Measurements from ENCODE around the gene KLHL21. TPM values are rescaled to one million over a fixed set of nuclear protein-coding genes. Genes with fewer than 3 reads are reported as not detected.
"Not testable (repeated sequence)": the region's sequence is repeated elsewhere in the genome, so short reads cannot be mapped to it uniquely, and the experiment has no call there.

Gene KLHL21
- total RNA-seq, 1 donor from 2014 or later, result 8.2 TPM

DNA sequence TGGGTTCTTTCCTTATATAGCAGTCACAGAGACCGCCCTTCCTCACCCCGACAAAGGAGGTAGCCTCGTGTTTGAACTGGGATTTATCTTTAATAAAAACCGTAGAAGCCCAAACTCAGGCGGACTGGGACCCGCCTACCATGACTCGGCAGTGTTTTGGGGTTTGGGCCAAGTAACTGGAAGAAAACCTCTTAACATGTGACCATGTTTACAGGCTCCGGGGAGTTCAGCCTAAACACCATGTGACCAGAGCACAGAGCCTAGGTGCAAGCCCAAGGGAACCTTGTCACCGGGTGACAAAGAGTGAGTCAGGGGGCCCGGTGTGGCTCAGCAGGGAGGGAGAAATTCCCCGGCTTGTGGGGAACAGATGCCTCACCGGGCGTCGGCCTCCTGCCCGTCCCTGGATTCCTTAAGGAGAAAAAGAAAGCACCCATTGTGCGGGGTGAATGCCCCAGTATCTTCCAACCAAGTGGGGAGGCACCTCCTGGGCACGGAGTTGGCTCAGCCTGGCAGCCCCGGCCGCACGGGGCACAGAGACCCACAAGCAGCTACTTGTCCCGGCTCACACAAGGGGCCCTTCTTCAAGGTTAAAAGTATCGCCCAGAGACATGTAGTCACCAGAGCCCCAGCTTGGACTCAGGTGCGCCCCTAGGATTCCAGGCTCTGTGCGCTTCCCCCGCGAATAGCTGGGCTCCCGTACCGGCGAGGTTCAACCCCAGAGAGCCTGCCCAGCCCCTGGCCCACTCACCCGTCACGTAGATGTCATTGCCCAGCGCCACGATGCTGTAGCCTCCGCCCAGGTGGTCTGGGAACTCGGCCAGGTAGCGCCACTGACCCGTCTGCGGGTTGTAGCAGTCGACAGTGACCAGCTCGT is 1.4 kb downstream of the KLHL21 start:
- DNase-seq (ENCODE audit: low spot score in 2 of 2) (peak; percentile 76 to 82), FAIRE-seq (no peak)

DNA sequence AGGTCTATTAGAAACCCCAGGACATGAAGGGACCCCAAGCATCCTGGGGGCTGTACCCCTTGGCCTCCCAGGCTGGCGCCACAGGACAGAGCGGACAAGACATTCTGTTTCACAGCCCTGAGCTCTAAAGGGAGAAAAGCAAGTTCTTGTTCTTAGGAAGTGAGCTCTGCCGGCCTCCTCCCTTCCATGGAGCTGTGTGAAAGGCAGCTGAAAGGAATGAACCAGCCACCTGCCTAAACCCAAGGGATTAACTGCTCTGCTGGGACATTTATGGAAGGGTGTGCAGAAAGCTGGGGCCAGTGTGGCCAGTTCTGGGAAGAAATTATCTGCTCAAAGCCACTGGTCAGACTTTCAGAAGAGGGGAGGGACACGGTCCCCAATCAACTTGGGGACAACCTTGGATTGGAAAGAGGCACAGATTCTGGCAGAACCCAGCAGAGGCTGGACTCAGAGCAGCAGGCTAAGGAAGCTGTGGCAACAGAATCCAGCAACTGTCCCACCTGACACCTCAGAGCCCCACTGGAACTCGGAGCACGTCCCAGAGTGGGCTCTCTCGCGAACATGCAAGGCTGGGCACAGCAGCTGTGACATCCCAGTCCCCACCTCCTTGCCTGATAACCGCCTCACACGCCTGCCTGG is 2.1 kb downstream of the KLHL21 start:
- no peak for DNase-seq (ENCODE audit: low spot score in 2 of 2)
- FAIRE-seq, result no peak

GRCh38 chr1:6599991-6600390 is 2.7 kb downstream of the KLHL21 start:
- not testable (repeated sequence) for FAIRE-seq; DNase-seq (ENCODE audit: low spot score in 2 of 2)

- FAIRE-seq (no peak), DNase-seq (ENCODE audit: low spot score in 2 of 2) (no peak)
Observed at GRCh38 chr1:6599141-6599975, 3.3 kb downstream of the KLHL21 start.

- no peak for DNase-seq (ENCODE audit: low spot score in 2 of 2)
- no peak for FAIRE-seq
Observed at GRCh38 chr1:6597777-6598131, 4.9 kb downstream of the KLHL21 start.

GRCh38 chr1:6596886-6597776 is 5.5 kb downstream of the KLHL21 start:
- no peak for DNase-seq (ENCODE audit: low spot score in 2 of 2)
- FAIRE-seq, result no peak

DNA sequence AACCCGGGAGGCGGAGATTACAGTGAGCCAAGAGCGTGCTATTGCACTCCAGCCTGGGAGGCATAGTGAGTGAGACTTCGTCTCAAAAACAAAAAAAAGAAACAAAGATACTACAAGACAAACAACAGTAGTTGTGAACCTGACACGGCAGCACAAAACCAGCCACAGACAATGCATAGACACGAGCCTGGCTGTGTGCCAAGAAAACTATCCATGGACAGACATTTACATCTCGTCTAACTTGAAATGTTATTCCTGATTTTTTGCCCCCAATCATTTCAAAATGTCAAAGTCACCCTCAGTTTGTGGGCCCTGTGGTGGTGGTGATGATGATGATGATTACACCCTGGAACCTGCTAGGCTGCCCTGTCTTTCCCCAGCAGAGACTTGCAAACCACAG is 6.3 kb downstream of the KLHL21 start:
- no peak for DNase-seq (ENCODE audit: low spot score in 2 of 2)
- FAIRE-seq, result no peak

DNA sequence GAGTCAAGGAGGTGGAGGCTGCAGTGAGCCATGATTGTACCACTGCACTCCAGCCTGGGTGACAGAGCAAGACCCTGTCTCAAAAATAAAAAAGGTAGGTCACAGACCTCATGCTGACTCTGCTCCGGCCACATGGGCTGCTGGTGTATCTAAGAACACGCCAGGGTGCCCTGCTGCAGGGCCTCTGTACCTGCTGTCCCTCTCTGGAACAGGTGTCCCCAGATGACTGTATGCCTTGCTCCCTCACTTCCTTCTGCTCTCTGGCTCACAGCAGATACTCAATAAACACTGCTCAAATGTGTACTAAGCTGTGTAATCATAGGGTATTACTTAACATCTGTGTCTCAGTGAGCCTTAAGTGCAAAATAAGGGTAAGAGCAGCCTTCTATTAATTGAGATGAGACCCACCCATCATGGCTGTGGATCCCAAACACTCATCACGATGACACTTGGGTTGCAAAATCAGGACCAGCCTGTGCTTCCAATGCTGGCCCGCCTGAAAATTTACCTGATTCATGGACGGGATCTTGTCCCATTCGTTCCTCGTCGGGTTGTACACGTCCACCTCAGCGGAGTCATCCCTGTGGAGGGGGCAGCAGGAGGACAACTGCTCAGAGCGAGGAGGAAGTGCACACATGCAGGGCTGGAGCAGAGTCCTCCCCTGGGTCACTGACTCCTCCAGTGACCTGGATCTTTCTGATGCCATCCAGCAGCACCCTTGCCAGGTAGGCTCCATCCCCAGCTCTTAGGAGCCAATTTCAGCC is 7.5 kb downstream of the KLHL21 start:
- FAIRE-seq, result no peak
- no peak for DNase-seq (ENCODE audit: low spot score in 2 of 2)

DNA sequence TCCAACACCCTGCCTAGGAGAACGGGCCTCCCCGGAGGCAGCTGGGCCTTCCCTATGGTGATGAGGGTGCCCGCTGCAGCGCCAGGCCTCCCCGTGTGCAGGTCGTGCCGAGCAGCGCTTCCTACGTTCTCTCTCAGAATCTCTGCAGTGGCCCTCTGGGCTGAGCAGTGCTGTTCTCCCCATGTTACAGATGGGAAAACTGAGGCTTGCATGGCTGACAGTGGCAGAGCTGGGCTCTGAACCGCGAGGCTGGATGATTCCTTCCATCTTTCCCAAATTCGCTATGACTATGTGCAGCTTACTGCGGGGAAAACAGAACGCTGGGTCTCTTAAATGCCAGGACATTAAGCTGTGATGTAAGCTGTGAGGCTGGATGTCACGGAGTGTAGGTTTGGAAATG is 8.9 kb downstream of the KLHL21 start:
- FAIRE-seq (no peak), DNase-seq (ENCODE audit: low spot score in 2 of 2) (no peak)

- FAIRE-seq (no peak), DNase-seq (ENCODE audit: low spot score in 2 of 2) (no peak)
Observed at GRCh38 chr1:6592865-6593593, 9.6 kb downstream of the KLHL21 start.

DNA sequence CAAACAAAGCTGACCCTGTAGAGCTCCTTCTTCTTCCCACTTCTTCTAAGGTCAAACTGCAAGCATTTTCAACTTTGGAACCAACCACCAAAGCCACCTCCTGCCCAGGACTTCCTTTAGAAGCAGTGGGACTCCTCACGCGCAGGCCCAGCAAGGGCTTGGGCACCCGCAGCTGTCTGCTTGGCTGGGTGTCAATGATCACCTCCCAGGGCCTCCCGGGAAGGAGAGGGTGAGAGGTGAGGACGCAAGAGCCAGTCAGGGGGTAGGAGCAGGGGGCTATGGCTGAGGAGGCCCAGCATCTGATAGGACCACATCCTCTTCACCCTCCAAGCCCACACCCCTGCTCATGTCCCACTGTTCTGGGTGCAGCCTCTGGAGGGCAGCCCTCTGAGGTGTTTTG is 10.2 kb downstream of the KLHL21 start:
- no peak for FAIRE-seq
- no peak for DNase-seq (ENCODE audit: low spot score in 2 of 2)

DNA sequence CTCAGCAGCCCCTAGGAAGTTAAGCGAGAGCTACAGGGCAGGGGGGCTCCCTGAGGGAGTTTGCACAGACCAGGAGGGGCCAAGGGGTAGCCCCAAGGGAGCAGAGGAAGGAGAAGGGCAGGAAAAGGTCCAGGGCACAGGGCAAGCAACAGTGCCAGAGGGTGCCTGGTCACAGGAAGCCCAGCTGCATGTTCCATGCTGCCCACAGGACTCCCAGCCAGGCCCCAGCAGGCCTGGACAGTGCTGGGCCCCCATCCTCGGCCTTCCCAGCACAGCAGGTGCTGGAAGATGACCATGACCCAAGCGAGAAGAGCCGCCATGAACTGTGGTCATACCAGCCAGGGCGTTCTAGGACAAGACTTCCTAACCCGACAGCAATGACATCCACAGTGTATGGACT is 11.0 kb downstream of the KLHL21 start:
- DNase-seq (ENCODE audit: low spot score in 2 of 2) (no peak), FAIRE-seq (no peak)

DNA sequence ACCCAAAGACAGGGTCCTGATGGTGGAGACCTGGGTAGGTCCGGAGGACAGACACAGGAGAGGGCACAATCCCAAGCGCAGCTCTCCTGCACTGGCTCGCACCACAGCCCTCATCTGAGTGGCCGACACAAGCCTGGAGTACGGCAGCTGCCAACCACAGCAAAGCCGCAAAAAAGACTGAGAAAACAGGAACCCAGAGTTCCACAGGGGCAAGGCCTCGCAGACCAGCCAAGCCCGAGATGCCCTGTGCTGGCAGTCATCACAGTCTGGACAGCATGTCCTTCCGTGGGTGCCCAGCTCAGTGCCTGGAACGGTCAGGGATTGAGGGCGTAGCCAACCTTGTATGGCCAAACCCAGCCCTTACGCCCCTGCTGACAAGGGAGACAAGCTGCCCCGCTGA is 11.4 kb downstream of the KLHL21 start:
- DNase-seq (ENCODE audit: low spot score in 2 of 2) (no peak), FAIRE-seq (no peak)

DNA sequence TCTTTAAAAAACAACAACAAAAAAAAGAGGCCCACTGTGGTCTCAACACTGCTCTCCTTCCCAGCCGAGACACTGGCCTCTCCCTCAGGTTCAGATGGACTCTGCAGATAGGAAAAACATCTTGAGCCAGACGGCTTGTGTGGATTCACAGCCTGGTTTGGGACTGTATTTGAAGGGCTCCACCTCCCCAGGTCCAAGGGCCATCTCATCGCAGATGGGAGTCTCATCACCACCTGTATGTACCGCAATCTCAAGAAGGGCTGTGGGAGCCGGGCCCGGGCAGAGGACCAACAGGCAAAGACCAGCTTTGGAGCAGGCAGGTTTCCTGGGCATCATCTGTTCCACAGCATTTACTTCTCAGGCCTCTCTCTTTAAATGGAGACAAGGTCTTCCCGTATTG is 12.6 kb downstream of the KLHL21 start:
- no peak for DNase-seq (ENCODE audit: low spot score in 2 of 2)
- no peak for FAIRE-seq

GRCh38 chr1:6588893-6589520 is 13.7 kb downstream of the KLHL21 start:
- no peak for FAIRE-seq
- no peak for DNase-seq (ENCODE audit: low spot score in 2 of 2)

GRCh38 chr1:6588128-6588892 is 14.4 kb downstream of the KLHL21 start:
- DNase-seq (ENCODE audit: low spot score in 2 of 2), result no peak
- no peak for FAIRE-seq

GRCh38 chr1:6587261-6588005 is 15.2 kb downstream of the KLHL21 start:
- DNase-seq (ENCODE audit: low spot score in 2 of 2) (no peak), FAIRE-seq (no peak)
